HG02642 (cell line): ENCODE measurements around the gene UBE2E2.
A peak's percentile ranks its signal among the peaks of the same experiment; 100 is the strongest.

Experiments used
- ATAC-seq: cut with Tn5 transposase; IDR thresholded peaks from one replicate; pipeline ENCODE4 v1.9.1; 2021; ENCODE audit warnings: mild to moderate bottlenecking; ENCODE audit not compliant: unreplicated experiment, poor library complexity

UBE2E2 gene

GRCh38 chr3:23425410-23425809 lies 222.3 kb downstream of the UBE2E2 start:
- ATAC-seq, result no peak

GRCh38 chr3:23430781-23431398 lies 227.8 kb downstream of the UBE2E2 start:
- ATAC-seq, result no peak

GRCh38 chr3:23431764-23432163 lies 228.6 kb downstream of the UBE2E2 start:
- ATAC-seq, result no peak

GRCh38 chr3:23435318-23435717 lies 232.2 kb downstream of the UBE2E2 start:
- ATAC-seq, result no peak

GRCh38 chr3:23435904-23436303 lies 232.8 kb downstream of the UBE2E2 start:
- ATAC-seq, result no peak

GRCh38 chr3:23437484-23438145 lies 234.5 kb downstream of the UBE2E2 start:
- no peak for ATAC-seq

- peak; percentile 33 for ATAC-seq
Observed at GRCh38 chr3:23438657-23439056, 235.5 kb downstream of the UBE2E2 start.

GRCh38 chr3:23439080-23439479 lies 236.0 kb downstream of the UBE2E2 start:
- no peak for ATAC-seq

GRCh38 chr3:23440416-23441294 lies 237.5 kb downstream of the UBE2E2 start:
- no peak for ATAC-seq

- ATAC-seq, result peak; percentile 50
Observed at GRCh38 chr3:23442598-23443383, 239.7 kb downstream of the UBE2E2 start.

- ATAC-seq, result peak; percentile 29
Observed at GRCh38 chr3:23444386-23444785, 241.3 kb downstream of the UBE2E2 start.

GRCh38 chr3:23446301-23446700 lies 243.2 kb downstream of the UBE2E2 start:
- ATAC-seq, result no peak

- ATAC-seq, result no peak
Observed at GRCh38 chr3:23448998-23449537, 245.9 kb downstream of the UBE2E2 start.

GRCh38 chr3:23450051-23450450 lies 246.9 kb downstream of the UBE2E2 start:
- no peak for ATAC-seq

GRCh38 chr3:23450806-23451205 lies 247.7 kb downstream of the UBE2E2 start:
- ATAC-seq, result no peak

- ATAC-seq, result no peak
Observed at GRCh38 chr3:23452408-23452807, 249.3 kb downstream of the UBE2E2 start.

- ATAC-seq, result no peak
Observed at GRCh38 chr3:23455084-23455483, 252.0 kb downstream of the UBE2E2 start.

- no peak for ATAC-seq
Observed at GRCh38 chr3:23455775-23456174, 252.6 kb downstream of the UBE2E2 start.

- ATAC-seq, result no peak
Observed at GRCh38 chr3:23457697-23458096, 254.6 kb downstream of the UBE2E2 start.

GRCh38 chr3:23459465-23459864 lies 256.3 kb downstream of the UBE2E2 start:
- no peak for ATAC-seq
